GM12875 (cell line): ENCODE data around the gene SGMS2.

ENCODE experiments used
- H3K4me3 ChIP-seq: one replicate; pipeline ENCODE4 v1.5.1; 2011; ENCODE audit warnings: low read depth, low read length, control low read depth
- TF ChIP-seq, protein P1 (sequence below): IDR thresholded peaks from 2 replicates; pipeline ENCODE4 v1.5.1; 2011; ENCODE audit warnings: low read depth, mild to moderate bottlenecking, control low read depth, inconsistent platforms, low read length, moderate library complexity, borderline replicate concordance; ENCODE audit not compliant: insufficient read depth

SGMS2 gene

GRCh38 chr4:107906458-107907100 lies 81.8 kb downstream of the SGMS2 start:
- H3K4me3 ChIP-seq, result no peak overlapping the region

DNA sequence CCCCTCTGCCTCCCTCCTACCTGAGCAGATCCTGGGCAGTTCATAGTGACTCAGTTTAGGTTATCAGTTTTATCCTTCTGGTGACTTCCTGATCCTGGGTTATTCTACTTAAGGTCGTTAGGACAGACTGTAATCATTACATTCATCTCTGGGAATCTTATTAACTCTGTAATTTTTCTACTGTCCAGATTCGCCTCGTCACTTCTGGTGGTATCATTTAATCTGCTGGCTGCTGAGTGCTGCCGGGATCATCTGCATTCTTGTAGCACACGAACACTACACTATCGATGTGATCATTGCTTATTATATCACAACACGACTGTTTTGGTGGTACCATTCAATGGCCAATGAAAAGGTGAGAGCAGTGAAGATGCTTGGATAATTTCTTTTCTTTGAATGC lies 83.6 kb downstream of the SGMS2 start:
- H3K4me3 ChIP-seq, result no peak overlapping the region
- TF ChIP-seq, protein P1, sequence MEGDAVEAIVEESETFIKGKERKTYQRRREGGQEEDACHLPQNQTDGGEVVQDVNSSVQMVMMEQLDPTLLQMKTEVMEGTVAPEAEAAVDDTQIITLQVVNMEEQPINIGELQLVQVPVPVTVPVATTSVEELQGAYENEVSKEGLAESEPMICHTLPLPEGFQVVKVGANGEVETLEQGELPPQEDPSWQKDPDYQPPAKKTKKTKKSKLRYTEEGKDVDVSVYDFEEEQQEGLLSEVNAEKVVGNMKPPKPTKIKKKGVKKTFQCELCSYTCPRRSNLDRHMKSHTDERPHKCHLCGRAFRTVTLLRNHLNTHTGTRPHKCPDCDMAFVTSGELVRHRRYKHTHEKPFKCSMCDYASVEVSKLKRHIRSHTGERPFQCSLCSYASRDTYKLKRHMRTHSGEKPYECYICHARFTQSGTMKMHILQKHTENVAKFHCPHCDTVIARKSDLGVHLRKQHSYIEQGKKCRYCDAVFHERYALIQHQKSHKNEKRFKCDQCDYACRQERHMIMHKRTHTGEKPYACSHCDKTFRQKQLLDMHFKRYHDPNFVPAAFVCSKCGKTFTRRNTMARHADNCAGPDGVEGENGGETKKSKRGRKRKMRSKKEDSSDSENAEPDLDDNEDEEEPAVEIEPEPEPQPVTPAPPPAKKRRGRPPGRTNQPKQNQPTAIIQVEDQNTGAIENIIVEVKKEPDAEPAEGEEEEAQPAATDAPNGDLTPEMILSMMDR, result no peak

More at GRCh38 chr4:107906458-107907100, 81.8 kb downstream of the SGMS2 start:
- TF ChIP-seq, protein P1, result no peak

GRCh38 chr4:107913283-107913899 lies 88.7 kb downstream of the SGMS2 start:
- no peak overlapping the region for H3K4me3 ChIP-seq
- TF ChIP-seq, protein P1, result peak; percentile 52; the same call in 1 of the 2 replicates

GRCh38 chr4:107915220-107915619 lies 90.5 kb downstream of the SGMS2 start:
- no peak overlapping the region for H3K4me3 ChIP-seq
- TF ChIP-seq, protein P1, result no peak

GRCh38 chr4:107916623-107917022 lies 91.9 kb downstream of the SGMS2 start:
- TF ChIP-seq, protein P1, result no peak
- no peak overlapping the region for H3K4me3 ChIP-seq

GRCh38 chr4:107917500-107917899 lies 92.8 kb downstream of the SGMS2 start:
- TF ChIP-seq, protein P1, result no peak
- no peak overlapping the region for H3K4me3 ChIP-seq
